EL (cell line): ENCODE measurements around the gene LSM10.

ENCODE experiments used
- DNase-seq: peaks from one replicate; pipeline ENCODE4 v3.0.0-alpha.2; 2016

Gene LSM10

GRCh38 chr1:36406440-36406839, 8.7 kb upstream of the LSM10 start:
- no peak for DNase-seq

GRCh38 chr1:36402504-36402890, 4.8 kb upstream of the LSM10 start:
- DNase-seq: no peak

DNA sequence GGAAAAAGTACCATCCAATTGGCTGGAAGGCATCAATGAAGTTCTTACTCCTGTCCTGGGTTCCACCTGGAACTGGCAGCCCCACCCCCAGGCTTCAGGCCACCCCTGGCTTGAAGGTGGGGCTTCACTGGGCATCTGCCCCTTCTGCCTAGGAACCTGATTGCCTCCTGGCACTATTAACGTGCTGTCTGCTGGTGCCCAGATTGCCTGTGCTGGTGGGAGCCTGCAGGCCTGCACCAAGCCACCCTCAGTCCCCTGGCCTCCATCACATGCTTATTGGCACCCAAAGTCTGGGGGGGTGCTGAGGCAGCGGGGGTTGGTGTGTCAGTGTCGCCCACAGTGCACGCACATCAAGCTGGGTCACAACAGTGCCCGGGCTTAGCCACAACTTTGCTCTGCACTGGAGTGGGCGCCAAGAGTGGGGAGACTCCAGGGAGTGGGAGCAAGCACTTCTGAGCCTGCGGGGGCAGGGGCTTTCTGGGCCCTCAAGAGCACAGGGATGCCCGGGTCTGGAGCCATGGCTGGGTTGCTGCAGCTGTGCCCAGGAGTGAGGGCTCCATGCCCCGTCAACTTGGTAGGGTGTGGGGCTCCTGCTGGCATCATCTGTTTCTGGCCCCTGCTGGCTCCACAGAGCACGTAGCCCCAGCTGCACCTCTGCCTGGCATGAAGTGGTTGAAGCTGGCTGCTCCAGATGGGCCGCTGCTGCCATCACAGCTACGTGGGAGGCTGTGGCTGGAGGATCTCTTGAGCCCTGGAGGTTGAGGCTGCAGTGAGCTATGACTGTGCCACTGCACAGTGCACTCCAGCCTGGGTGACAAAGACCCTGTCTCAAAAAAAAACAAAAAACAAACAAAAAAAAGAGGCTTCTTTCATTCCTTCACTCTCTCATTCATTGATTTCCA, 4.1 kb upstream of the LSM10 start:
- no peak for DNase-seq

GRCh38 chr1:36400825-36401601, 3.3 kb upstream of the LSM10 start:
- no peak for DNase-seq

- no peak for DNase-seq
Observed at GRCh38 chr1:36400514-36400824, 2.8 kb upstream of the LSM10 start.

GRCh38 chr1:36398370-36398977, 766 bp upstream of the LSM10 start:
- DNase-seq: no peak

DNA sequence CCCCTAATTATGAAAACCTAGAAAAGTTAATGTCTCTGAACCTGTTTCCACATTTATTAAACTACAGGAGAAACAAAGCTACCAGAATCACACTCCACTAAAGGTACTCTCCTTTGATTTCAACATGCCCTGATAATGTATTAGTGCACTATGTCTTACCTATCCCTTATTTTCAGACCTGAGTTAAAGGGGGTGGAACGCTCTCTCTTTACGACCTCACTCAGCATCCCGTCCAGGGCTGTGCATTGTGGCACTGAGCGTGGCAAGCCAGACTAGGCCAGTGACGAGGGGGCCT, 678 bp downstream of the LSM10 start:
- no peak for DNase-seq

- no peak for DNase-seq
Observed at GRCh38 chr1:36396359-36396758, 1.3 kb downstream of the LSM10 start.

DNA sequence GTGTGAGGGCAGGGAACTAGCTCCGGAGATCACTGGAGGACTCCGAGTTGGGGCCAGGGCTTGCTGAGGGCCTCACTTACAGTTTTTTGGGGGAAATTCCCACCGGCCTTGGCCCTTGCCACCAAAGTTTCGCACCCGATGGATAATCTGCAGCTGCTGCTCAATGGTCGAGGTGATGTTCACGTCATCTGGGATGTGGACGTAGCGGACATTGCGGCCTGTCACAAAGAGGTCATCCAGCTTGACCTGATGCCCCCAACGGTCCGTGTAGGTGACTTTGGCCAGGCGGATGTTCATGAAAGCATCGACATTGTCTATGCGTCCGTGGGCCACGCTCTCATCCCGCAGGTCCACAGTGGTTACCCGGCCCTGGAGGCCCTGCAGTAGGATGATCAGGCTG, 4.0 kb downstream of the LSM10 start:
- no peak for DNase-seq

- DNase-seq: no peak
Observed at GRCh38 chr1:36392836-36393235, 4.9 kb downstream of the LSM10 start.

DNA sequence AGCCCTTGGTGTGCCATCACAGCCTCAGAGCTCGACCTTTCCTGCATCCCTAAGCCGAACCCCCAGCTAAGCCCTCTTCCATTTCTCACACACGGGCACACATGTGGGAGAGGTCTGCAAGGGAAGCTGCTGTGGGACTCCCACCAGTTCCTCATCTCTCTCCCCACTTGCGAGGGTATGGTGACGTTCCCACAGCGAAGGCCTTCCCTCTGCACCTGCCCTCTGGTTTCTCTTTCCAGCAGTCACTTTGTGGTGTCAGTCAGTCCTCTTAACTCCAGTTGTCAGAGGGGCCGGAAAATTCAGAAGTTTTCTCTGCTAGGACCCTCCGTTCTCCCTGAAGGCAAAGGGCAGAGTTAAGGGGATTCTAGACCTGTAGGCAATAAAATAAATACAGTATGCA, 6.4 kb downstream of the LSM10 start:
- no peak for DNase-seq

DNA sequence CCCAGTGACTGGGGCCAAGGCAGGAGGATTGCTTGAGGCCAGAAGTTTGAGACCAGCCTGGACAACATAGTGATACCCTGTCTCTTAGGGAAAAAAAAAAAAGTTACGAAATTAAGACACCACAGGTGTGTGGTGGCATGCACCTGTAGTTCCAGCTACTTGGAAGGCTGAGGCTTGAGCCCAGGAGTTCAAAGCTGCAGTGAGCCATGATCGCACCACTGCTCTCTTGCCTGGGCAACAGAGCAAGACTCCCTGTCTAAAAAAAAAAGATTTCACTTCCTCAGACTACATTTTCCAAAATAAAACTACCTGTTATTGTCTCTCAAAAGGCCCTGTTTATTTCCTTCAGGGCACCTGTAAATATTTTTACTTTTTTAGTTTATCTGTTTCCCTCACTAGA, 7.3 kb downstream of the LSM10 start:
- no peak for DNase-seq

DNA sequence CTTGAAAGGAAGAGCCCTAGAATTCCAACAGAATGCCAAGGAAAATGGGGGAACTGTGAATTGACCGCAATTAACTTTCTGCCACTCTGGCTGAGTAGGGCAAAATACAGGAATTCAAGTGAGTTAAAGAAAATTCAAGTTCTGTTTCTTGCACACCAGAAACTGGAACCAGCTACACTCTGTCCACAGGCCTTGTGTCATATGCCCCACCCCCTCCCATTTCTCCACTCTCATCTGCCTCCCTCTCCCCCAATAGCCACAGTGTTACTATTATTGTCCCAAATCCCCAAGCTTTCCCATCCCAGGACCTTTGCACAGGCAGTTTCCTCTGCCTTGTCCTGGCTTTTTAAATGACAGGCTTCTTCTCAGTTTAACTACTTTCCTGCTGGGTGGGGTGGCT, 7.7 kb downstream of the LSM10 start:
- no peak for DNase-seq

GRCh38 chr1:36389261-36389660, 8.4 kb downstream of the LSM10 start:
- no peak for DNase-seq

DNA sequence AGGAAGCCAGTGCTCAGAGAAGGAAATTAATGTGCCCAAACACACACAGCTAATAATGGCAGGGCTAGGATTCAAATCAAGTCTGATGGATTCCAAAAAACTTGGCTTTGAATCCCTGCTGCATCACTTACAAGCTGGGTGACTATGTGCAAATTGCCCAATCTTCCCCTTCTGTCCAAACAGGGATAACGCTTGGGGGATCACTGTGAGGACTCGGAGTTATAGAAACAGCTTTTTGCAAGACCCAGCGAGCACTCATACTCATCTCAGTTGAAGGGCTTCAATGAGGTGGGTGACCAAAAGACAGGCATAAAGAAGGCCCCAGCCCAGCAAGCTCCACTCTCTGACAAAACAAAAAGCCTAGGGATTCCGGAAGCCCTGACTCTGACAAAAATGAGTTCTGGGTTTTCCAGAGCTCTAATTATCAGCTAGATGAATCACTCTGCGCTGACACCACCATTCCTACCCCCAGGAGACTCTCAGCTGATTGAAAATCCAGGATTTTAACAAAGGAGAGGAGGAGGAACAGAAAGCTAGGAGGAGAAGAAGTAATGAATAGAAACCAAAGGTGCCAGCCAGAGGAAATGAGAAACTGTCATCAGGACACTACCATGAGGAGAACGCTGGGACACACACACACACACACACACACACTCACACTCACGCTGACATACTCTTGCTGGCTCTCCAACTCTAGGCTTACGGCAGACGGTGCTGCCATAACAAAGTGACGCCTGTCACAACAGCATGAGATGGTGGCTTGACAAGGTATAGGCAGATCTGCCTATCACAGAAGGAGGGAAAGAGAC, 10.4 kb downstream of the LSM10 start:
- DNase-seq: peak; percentile 77

GRCh38 chr1:36386265-36387140, 11.2 kb downstream of the LSM10 start:
- DNase-seq: peak; percentile 100

GRCh38 chr1:36385410-36386264, 12.1 kb downstream of the LSM10 start, which contains the start of gene STK40:
STK40 (minus strand) TSS chr1:36385924; CDS start chr1:36361332, 24,592 bp downstream.
- peak; percentile 100 for DNase-seq

DNA sequence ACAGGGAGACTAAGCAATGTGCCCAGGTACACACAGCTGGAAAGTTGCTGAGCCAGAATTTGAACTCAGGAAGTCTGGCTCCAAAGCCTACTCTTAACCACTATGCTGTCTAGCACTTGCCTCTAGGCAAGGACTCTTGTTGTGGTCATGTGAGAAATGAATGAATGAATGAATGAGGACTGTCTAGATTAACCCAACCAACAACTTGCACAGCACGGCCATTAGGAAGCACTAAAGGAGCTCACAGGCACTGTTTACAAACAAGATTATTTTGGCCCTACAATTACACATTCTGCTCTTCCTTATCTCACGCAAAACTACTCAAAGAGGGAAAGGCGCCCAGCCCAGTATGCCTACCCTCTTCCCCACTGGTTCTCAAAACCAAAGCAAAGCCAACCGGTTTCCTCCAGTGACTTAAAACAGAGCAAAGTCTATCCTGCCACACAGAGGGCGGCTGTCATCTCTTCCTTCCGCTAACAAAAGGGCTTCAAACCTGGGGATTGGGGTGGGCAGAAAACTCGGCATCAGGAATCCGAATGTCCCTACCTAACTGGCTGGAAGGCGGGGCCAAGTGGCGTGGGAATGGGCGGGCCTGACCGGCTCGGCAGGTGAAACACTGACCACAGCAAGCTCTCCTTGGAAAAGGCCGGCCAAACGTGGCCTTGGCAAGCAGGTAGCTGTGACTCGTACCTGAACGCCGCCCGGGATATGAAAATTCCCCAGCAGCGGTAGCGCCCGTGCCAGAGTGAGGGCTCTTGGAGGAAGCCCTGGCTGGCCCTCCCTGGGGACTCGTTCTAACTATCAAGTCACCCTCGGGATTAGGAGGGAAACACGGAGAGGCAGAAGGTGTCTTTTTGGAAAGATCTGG, 12.9 kb downstream of the LSM10 start:
- DNase-seq: peak; percentile 35

DNA sequence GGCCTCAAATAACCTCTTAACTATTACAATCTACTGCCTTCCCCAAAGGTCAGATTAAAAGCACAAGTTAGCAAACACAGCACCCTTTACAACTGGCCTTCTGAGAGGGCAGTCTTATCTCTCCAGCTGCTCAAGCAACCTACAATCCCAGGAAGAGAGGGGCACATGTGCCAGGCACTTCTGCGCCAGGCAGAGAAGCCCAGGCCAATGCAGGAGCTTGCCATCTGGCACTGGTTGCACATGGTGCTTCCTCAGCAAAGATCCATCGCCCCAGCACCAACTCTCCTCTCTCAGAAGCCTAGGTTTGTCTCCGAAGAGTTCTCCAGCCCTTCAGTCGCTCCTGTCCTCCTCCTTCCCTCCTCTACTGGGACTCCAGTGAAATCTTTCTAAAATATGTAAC, 14.5 kb downstream of the LSM10 start:
- DNase-seq: no peak

- no peak for DNase-seq
Observed at GRCh38 chr1:36382669-36383068, 15.0 kb downstream of the LSM10 start.
